GM18951 (cell line): ENCODE results near the gene MERTK.

Experiments
- POLR2A ChIP-seq: IDR thresholded peaks from 4 replicates; pipeline ENCODE4 v1.6.1; 2011; ENCODE audit warnings: mild to moderate bottlenecking; ENCODE audit not compliant: insufficient read length, insufficient read depth; ENCODE audit errors: extremely low read depth
- in situ Hi-C: fragments of 300-500 bp; cut with MboI; formaldehyde crosslinking; loops from one replicate; pipeline ENCODE4 v1.12.0; 2022; ENCODE audit warnings: low sequenced_read_pairs, mixed read lengths, inconsistent platforms; ENCODE audit not compliant: unreplicated experiment

The MERTK gene

DNA sequence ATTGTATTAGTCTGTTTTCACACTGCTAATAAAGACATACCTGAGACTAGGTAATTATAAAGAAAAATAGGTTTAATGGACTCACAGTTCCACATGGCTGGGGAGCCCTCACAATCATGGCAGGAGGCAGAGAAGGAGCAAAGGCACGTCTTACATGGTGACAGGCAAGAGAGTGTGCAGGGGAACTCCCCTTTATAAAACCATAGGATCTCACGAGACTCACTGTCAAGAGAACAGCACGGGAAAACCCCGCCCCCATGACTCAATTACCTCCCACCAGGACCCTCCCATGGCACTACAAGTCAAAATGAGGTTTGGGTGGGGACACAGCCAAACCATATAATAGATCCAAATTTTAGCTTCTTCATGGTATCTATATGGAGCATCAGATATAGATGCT lies 87.1 kb downstream of the MERTK start:
- TF ChIP-seq POLR2A, result no peak

DNA sequence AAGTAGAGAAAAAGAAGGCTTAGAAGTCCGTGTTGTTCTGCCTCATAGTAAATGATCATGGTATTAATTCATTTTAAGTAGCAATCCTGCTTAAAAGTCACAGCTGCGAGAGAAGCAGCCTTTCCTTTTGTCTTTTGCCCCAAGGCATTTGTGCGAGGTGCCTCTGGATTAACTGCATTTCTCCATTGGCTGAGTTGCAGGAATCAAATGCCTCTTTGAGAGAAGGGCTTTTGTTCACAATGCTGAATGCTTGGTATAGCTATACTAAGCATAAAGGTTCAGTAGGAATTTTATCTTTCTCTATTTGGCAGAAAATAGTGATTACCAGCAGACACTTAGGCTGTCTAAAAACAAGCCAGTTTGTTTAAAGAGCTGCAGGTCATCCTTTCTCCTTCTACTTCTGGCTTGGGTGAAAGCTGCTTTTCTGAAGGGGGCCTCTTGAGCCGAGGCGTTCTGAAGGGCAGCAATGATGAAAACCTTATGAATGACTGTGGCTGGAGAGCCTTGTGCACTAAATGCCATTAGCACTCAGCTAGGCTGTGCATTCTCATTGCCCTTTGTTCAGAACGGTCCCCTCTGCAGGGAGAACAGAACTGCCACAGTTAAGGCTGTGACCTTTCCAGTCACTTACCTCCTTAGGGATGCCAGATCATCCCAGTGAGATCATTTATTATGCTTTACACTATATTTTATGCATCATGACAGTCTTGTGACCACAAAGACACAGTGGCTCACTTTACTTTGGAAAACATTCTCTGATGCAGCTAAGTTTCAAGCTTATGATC lies 87.9 kb downstream of the MERTK start:
- TF ChIP-seq POLR2A, result no peak
- in situ Hi-C loops, result no loop called here

More for the DNA sequence above, 87.1 kb downstream of the MERTK start:
- in situ Hi-C loops, result no loop called here

DNA sequence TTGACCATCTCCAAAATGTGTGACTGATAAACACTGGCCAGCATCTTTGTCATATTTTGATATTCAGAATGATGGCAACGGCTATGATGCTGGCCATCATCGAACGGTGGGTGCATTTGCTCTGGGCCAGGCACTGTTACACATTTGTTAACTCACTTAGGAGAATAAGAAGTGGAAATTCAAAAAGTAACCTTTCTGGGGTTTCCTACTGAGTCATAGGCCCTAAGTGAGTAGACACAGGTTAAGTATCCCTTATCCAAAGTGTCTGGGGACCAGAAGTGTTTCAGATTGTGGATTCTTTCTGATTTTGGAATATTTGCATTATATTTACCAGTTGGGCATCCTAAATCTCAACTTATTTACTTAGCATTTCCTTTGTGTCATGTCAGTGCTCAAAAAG lies 92.0 kb downstream of the MERTK start:
- in situ Hi-C loops, result no loop called here
- TF ChIP-seq POLR2A, result no peak

DNA sequence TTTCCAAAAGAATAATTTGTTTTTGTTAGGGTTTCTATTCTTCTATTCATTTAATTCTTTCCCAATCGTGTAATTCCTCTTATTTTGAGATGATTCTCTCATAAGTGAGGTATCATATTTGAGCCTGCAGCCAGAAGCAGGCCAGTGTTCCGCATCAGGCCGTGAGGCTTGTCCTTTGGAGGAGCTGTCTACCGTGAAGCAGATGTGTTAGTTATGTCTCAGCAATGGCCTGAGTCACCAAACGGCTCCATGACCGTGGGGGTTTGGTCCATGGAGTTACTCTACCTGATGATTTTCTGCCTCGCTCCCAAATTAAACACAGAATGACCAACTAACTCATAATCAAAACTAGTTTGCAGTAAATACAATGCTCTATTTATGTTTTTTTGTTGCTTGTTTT lies 92.4 kb downstream of the MERTK start:
- in situ Hi-C loops, result no loop called here
- TF ChIP-seq POLR2A, result no peak

DNA sequence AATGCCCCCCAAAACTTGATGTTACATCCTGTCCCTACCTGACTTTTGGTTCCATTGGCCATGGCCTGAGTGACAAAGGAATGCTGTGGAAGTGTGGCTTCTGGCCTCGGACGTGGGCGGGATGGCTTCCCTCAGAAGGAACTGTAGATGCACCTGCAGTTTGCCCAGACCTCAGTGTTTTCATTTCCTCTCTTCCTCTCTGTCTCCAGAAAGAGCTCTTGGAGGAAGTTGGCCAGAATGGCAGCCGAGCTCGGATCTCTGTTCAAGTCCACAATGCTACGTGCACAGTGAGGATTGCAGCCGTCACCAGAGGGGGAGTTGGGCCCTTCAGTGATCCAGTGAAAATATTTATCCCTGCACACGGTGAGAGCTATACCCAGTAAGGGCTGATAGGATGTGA lies 95.6 kb downstream of the MERTK start:
- TF ChIP-seq POLR2A, result no peak
- in situ Hi-C loops, result no loop called here

DNA sequence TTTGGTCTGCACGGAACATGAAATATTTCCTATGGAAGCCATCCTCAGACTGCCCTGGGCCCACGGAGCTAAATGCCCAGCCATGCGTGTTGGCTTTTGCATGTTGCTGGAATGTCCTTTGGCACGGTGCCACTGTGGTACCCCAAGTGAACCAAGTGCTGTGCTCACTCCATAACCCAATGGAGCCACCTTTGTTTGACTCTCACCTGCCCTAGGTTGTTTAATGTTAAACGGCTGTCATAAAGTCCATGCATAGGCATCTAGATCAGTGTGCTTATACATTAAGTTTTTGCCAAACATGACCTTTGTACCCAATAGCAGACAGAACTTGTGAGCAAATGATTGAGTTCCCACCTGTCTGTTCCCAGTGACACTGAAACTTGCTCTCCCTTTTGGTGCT lies 96.7 kb downstream of the MERTK start:
- no peak for TF ChIP-seq POLR2A
- in situ Hi-C loops, result no loop called here

DNA sequence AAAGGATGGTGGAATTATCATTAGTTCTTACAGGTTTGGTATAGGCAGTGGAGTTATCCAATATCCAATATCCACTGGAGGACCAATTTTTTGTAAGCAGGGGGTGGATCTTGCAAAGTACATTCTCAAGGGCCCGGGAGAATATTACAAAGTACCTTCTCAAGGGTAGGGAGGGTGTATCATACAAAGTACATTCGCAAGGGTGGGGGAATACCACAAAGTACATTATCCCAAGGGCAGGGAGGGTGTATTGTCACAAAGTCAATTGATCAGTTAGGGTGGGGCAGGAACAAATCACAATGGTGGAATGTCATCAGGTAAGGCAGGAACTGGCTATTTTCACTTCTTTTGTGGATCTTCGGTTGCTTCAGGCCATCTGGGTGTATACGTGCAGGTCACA lies 101.4 kb downstream of the MERTK start:
- in situ Hi-C loops, result no loop called here

DNA sequence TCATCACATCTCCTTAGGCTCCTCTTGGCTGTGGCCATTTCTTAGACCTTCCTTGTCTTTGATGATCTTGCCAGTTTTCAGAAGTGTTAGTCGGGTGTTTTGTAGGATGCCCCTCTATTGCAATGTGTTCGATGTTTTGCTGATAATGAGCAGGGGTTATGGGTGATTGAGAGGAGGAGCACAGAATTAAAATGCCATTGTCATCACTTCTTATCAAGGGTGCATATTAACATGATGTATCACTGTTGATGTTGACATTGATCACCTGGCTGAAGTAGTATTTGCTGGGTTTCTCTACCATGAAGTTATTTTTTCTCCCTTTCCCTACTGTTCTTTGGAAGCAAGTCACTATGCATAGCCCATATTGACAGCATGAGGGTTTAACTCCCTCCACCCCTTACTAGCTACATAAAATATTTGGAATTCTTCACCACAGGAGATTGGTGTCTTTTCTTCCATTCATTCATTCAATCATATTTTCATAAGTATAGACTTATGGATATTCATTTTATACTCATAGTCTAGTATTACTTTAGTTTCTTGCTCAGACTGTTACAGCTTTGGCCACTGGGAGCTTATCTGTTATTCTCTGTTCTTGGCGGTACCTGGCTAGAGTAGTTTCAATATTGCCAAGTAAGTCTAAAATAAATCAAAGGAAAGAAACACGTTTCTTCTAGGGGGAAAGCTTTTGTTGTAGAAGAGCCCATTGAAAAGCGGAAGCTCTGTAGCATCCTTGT lies 102.2 kb downstream of the MERTK start:
- in situ Hi-C loops, result no loop called here

More for the DNA sequence above, 101.4 kb downstream of the MERTK start:
- TF ChIP-seq POLR2A, result no peak

DNA sequence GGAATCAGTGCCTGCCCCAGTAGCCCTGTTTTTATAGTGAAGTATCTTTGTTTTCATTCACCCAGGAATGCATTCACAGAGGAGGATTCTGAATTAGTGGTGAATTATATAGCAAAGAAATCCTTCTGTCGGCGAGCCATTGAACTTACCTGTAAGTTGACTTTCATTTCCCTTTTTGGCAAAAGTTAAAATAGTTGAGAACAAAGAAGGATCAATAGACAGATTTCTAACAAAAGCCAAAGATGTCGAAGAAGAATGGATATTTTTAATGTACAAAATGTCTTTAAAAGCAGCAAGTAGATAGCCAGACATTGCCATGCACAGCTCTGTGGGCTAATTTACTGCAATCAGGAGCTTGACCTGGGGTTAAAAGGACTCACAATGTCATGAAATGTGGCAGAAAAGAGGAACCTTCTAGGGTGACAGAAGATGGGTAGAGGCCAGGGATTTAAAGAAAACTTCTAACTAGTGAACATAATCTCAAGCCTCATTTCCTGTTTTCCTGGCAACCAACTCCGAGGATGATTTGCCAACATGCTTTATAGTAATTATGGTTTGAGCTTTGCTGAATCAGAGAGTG lies 102.8 kb downstream of the MERTK start:
- in situ Hi-C loops, result no loop called here
- no peak for TF ChIP-seq POLR2A

More for the DNA sequence above, 102.2 kb downstream of the MERTK start:
- no peak for TF ChIP-seq POLR2A

DNA sequence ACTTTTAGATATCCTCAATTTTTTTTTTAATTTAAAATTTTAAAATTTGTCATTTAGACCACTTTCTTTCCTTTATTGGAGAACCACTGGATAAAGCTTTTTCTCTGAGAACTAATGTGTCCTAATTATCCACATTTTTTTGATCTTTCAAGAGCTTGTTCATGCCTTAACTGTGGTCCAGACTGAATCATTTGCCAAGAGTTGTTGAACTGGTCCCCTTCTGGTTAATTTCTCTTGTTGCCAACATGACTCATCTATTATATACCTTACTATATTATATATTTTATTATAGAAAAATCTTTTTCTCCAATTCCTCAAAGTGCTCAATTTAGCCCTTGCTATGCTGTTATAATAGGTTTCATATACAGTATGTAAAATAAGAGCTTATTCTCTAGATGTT lies 103.5 kb downstream of the MERTK start:
- no peak for TF ChIP-seq POLR2A
- in situ Hi-C loops, result no loop called here

DNA sequence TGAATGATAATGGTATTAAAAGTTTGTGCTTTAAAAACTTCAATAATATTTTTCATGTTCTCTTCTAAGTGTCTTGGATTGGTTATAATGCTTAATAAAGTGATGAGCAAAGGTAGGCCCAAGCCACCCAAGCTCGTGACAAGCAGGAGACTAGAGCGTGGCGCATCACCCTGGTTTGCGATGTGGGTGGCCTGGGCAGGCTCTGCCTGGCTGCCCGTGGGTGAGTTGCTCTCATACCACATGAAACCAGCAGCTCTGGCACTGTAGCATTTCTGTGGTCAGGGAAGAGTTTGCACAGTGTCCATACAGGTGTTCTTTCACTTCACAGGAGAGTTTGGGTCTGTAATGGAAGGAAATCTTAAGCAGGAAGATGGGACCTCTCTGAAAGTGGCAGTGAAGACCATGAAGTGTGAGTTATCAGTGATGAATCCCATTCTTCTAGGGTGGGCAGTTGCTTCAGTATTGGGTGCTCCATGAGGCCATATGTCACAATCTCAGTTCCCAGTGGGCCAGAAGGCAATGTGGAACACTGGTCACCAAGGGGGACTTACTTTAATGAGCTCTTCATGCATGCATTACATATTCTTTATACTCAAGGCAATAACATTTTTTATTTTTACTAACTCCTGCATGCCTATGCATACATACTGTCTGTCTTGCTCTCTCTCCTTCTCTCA lies 105.3 kb downstream of the MERTK start:
- in situ Hi-C loops, result no loop called here
- no peak for TF ChIP-seq POLR2A

DNA sequence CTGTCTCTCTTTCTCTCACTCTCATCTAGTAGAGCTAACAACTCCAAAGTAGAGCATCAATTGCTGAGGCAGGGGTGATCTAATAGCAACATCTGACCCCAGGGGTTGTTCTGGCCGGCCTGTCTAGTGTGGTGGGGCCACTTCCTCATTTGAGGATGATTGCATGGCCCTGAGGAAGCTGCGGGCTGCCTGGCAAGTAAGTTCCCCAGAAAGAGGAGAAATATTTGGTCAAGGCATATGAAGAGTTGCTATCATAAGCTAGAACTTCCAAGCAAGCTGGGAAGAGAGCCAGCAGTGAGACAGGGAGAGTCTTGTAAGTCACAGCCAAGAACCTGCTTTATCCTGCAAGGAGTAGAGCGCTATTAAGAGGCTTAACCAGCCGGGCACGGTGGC lies 105.8 kb downstream of the MERTK start:
- TF ChIP-seq POLR2A, result no peak
- in situ Hi-C loops, result no loop called here

DNA sequence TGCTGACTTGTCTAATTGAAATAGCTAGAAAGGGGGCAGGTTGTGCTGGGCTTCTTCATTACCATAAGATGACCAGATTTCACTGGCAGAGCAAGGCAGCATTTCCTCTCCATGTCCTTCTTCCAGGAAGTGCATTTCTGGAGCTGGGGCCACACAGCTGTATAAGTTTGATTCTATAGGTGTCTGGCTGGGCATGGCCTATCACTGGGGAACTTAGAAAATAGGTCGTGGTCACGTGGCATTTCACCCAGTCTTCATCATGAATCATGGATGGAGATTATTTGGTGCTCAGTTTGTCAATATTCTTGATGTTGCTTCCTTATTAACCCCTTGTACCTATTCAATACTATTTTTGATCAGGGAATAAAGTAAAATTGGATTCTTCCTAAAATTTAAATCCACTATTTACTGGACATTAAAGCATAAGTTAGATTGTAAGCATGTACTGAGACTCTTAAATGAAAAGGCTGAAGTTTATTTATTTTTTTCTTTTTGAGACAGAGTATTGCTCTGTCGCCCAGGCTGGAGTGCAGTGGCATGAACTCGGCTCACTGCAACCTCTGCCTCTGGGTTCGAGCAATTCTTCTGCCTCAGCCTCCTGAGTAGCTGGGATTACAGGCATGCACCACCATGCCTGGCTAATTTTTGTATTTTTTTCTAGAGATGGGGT lies 107.1 kb downstream of the MERTK start:
- no peak for TF ChIP-seq POLR2A
- in situ Hi-C loops, result no loop called here
